HG02970 (cell line): ENCODE results near the gene ALG12.

Experiments used
- ATAC-seq: cut with Tn5 transposase; IDR thresholded peaks from one replicate; pipeline ENCODE4 v1.9.1; 2021; ENCODE audit warnings: mild to moderate bottlenecking, moderate library complexity, moderate number of reproducible peaks; ENCODE audit not compliant: unreplicated experiment, low FRiP score

ALG12 gene

DNA sequence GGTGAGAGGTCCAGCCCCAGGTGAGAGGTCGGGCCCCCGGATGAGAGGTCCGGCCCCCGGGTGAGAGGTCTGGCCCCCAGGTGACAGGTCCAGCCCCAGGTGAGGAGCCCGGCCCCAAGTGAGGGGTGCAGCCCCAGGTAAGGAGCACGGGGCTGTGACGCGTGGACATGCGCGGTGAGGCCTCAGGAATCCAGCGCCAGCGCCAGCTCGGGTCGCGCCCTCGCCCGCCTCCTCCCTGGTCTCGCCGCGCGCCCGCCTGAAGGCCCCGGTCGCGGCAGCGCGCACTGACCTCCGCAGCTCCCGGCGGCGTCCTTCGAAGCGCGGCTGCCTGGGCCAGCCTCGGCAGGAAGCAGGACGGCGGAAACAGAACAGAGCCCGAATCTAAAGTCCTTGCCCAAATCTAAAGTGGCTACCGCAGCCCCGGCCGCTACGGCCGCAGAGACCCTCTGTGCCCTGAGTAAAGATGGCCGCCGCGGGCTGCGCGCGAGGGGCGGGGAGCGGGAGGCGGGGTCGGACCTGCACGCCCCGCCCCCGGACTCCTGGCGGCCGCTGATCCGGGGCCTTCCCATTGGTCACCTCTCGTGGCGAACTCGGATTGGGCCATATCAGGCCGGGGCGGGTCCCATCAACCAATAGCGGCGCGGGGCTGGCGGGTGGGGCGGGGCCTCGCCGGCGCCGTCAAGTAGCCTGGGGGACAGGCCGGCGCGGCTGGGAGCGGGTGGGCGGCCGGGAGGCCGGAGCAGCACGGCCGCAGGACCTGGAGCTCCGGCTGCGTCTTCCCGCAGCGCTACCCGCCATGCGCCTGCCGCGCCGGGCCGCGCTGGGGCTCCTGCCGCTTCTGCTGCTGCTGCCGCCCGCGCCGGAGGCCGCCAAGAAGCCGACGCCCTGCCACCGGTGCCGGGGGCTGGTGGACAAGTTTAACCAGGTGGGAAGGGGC is at the start of gene ALG12, which contains the start of gene CRELD2:
TSS of gene ALG12 (minus strand) at position 465 of the 937 bp plus-strand sequence. CDS start 4,673 bp downstream, outside the sequence.
TSS of gene CRELD2 (plus strand) at position 661 of the 937 bp plus-strand sequence. CDS start at position 797, 136 bp downstream.
- peak; percentile 91 for ATAC-seq

DNA sequence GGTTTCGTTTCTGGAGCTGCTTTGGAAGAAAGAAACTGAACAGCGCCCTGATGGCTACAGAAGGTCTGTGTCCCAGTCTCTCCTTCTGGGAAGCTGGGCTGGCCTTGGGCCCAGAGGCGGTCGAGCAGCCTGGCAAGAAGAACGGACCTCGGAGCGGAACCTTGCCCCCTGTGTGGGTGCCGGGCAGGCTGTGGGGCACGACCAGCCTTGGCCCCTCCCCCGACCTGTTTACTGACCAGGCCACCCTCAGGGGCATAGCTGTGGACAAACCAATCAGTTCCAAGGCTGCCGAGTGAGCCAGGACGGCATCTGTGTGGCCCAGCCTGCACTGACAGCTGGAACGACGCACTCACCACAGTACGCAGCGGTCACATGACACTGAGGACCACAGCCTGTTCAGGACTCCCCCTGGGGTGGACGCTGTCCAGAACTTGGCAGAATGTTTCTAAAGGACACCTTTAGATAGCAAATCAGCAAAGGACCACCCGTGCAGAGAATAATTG is 49.5 kb upstream of the ALG12 start:
- no peak for ATAC-seq

DNA sequence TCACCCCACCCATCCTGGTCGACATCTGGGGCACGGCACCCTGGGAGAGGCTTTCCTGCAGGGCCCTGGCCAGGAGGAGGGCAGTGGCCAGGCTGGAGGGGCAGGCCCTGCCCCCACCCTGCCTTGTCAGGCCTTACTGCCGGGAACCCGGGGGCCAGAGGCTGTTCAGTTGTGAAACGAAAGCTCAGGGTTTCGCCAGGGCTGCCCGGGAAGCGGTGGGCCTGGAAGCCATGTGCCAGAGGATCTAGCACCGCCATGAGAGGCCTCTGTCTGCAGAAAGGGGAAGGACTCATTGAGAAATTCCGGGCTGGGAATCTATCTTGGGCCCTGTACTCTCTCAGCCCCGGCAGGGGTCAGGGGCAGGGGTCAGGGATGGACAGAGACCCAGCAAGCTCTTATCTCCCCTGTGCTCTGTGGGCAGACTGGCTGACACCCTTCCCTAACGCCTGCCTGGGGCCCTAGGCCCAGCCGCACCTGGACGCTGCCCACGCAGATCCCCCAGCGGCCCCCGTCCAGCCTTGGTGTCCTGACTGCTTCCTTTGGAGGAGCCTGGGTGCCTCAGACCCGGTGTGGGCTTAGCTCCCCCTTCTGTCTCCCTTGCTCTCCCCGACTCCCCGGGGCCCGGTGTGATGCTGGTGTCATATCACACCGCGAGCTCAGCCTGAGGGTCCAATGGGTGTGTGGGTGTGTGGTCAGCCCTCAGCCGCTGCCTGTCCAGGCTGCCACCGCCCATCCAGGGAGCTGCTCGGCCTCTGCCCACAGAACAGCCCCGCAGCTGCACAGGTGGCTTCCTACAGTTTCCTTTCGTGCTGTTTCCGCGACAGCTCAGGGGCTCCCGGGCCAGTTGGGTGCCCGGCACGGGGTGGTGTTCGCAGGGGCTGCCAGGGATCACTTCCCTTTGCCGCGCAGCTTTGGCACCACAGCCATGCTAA is 48.8 kb upstream of the ALG12 start:
- no peak for ATAC-seq

DNA sequence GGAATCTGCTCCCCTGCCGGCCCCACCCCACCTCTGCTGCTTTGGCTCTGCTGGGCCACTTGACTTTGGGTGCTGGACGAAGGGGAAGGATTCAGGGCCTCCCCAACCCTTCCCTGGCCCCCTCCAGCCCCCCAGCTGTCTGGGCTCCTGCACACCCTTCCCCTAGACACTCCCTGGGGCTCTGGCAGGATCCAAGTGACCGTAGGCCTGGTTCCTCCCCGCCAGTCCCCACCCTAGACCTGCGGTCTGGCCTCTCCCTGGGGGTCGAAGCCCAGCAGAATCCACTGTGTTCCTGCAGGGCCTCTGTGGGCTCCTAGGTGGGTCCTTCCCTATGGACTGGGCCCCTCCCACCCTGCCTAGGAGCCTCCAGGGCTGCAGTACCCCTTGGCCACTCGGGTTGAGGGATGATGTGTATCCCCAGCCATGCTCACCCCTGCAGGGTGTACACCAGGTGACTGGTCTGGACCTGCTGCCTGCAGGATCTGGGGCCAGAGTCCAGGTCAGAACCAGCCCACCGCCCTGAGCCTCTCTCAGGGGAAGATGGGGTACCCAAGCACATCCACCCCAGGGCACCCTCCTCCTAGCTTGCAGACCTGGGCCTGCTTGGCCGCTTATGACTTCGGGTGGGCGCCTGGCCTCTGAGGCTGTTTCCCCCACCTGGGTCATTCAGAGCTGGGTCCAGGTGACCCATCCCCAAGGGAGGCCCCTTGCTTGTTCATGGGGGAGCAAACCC is 48.0 kb upstream of the ALG12 start:
- ATAC-seq: no peak

DNA sequence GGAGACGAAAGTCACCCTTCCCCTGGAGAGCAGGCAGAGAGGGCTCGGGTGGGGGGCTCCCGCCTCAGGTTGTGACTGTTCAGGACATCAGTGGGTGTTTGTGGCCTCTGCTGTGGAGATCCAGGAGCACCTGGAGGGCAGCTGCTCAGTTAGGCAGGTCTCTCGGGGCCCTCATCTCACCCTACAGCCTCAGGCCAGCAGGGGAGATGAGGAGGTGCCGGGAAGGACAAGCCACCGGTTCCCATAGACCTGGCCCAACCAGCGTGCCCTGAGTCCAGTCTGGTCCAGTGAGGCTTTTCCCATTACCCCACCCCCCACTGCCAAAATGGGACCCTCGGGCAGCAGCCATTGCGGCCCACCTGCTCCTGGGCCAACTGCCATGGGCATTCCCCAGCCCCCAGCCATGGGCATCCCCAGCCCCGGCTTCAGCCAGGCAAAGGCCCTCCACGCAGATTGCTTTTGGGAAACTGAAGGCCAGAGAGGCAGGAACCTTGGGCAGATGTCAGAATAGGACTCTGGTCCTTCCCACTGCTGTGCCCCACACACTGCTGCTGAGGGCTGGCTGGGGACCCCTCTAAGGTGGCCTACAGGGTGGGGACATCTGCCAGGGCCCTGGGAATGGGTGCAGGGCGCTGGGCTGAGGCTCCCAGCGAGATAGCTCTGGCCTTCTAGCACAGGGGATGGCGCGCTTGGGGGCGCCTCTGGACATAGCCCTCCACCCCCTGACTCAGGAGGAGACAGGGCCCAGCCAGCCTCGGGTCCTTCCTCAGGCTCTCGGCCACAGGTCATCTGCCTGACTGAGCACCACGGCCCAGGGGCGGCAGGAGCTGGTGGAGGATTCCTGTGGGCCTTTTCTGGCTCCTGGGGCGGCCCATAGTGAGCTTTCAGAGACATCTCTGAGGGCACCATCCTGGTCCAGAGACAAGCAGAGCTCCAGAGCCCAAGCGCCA is 47.1 kb upstream of the ALG12 start:
- ATAC-seq: no peak

DNA sequence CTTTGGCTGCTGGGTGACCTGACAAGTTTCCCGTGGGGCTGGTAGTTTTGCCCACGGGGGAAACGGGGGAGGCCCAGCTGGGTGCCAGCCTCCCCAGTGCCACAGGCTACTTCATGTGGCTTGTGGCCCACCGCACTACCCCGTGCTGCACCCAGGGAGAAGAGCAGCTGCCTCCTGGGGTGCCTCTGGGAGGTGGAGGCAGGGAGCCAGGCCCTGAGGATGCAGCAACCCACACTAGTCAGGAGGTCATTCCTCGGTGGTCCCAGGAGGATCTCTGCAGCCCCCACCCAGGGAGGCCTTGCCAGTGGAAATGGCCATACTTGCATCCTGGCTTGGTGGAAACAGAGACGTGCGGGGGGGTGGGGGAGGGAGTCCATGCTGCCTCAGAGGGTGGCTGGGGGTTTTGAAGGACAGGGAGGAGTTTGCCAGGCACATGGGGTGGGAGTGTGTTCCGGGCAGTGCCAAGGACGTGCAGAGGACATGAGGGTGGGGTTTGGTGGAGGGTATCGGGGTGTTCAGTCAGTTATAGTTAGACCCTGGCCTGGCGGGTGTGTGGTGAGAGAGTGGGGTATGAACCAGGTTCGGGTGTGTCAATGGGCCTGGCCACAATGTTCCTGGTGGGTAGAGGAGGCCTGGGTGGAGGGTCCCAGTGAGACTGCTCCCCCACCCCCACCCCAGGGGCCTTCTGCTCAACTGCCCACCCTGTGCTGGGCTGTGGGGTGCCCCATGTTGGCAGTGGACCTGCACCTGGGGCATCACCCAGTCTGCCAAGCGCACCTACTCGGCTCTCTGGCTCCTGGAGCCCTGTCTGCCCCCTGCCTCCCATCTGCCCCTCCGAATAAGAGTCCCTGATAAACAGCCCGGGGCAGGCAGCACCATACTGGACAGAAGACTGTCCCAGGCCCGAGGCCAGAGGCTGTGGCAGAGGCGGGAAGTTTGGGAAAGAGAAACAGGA is 46.2 kb upstream of the ALG12 start:
- ATAC-seq: no peak

DNA sequence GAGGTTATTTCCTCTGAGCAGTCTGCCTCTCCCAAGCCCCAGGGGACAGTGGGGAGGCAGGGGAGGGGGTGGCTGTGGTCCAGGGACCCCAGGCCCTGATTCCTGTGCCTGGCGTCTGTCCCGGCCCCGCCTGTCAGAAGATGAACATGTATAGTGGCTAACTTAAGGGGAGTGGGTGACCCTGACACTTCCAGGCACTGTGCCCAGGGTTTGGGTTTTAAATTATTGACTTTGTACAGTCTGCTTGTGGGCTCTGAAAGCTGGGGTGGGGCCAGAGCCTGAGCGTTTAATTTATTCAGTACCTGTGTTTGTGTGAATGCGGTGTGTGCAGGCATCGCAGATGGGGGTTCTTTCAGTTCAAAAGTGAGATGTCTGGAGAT is 45.4 kb upstream of the ALG12 start:
- no peak for ATAC-seq

DNA sequence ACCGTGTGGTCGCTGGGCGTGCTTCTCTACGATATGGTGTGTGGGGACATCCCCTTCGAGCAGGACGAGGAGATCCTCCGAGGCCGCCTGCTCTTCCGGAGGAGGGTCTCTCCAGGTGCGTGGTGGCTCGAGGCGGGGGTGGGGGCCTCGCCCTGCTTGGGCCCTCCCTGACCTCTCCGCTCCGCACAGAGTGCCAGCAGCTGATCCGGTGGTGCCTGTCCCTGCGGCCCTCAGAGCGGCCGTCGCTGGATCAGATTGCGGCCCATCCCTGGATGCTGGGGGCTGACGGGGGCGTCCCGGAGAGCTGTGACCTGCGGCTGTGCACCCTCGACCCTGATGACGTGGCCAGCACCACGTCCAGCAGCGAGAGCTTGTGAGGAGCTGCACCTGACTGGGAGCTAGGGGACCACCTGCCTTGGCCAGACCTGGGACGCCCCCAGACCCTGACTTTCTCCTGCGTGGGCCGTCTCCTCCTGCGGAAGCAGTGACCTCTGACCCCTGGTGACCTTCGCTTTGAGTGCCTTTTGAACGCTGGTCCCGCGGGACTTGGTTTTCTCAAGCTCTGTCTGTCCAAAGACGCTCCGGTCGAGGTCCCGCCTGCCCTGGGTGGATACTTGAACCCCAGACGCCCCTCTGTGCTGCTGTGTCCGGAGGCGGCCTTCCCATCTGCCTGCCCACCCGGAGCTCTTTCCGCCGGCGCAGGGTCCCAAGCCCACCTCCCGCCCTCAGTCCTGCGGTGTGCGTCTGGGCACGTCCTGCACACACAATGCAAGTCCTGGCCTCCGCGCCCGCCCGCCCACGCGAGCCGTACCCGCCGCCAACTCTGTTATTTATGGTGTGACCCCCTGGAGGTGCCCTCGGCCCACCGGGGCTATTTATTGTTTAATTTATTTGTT is 44.8 kb upstream of the ALG12 start:
- ATAC-seq: no peak

DNA sequence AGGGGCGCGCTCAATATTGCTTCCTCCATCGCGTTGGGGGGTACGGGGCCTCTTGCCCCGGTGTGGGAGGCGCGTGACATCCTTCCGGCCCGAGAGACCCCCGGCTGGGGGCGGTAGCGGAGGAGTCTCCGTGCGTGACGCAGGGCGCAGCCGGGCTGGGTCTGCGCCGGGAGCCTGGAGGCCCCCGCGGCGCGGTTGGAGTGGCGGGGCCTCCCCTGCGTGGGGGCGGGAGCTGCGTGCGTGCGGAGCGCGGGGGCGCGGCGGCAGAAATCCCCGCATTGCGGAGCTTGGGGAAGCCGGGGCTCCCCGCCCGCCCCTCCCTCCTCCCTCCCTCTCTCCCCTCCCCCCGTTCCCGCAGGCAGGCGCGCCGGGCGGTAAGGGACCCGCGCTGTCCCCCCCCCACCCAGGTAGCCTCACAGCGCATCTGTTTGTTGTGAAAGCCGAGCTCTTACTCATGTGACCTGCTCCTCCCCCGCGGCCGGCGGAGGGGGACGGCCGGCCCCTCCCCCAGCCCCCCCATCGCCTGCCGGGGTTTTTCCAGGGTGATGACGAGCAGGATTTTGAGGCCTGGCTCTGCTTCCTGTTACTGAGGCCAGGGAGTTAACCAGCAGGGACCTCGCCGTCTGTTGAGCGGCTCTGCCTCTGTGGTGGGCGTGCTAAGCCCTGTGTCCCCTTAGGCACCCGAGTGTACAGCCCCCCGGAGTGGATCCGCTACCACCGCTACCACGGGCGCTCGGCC is 43.9 kb upstream of the ALG12 start:
- no peak for ATAC-seq

DNA sequence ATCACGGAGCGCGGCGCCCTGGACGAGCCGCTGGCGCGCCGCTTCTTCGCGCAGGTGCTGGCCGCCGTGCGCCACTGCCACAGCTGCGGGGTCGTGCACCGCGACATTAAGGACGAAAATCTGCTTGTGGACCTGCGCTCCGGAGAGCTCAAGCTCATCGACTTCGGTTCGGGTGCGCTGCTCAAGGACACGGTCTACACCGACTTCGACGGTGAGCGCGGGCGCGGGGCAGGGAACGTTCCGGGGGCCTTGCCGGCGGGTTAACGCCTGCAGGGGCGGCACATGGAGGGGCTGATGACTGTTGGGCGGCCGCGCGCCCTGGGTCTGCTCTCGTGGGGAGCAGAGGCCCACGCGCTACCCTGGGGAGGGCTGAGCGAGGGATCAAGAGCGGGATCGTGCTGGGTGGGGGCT is 43.4 kb upstream of the ALG12 start:
- ATAC-seq: no peak

DNA sequence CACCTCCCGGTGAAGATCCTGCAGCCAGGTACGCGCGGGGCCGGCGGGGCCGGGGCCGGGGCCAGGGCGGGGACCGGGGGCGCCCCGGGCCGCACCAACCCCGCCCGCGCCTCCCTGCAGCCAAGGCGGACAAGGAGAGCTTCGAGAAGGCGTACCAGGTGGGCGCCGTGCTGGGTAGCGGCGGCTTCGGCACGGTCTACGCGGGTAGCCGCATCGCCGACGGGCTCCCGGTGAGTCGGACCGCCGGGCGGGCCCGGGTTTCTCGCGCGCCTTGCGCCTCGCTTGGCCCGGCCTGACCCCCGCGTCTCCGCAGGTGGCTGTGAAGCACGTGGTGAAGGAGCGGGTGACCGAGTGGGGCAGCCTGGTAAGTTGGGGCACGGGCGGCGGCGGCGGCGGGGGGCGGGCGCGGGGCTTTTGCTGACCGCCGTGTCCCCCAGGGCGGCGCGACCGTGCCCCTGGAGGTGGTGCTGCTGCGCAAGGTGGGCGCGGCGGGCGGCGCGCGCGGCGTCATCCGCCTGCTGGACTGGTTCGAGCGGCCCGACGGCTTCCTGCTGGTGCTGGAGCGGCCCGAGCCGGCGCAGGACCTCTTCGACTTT is 42.9 kb upstream of the ALG12 start:
- no peak for ATAC-seq

DNA sequence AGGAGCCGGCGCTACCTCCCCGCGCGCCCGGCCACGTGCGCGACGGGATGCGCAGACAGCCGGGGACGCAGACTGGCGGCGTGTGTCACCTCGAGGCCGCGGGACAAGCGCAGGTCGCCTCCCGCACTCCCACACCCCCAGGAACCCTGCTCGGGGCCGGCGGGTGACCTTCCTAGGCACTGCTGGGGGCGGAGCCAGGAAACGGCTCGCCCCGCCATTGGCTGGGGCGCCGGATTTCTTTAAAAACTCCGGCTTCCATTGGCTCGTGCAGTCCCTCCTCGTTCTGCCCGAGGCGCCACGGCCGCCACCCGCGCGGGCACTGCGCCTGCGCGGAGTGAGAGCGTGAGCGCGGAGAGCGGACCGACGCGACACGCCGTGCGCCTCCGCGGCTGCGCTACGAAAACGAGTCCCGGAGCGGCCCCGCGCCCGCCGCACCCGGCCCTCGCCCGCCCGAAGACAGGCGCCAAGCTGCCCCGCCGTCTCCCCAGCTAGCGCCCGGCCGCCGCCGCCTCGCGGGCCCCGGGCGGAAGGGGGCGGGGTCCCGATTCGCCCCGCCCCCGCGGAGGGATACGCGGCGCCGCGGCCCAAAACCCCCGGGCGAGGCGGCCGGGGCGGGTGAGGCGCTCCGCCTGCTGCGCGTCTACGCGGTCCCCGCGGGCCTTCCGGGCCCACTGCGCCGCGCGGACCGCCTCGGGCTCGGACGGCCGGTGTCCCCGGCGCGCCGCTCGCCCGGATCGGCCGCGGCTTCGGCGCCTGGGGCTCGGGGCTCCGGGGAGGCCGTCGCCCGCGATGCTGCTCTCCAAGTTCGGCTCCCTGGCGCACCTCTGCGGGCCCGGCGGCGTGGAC is 42.1 kb upstream of the ALG12 start, which contains the start of gene PIM3:
TSS of gene PIM3 (plus strand) at position 614 of the 846 bp plus-strand sequence. CDS start at position 790, 176 bp downstream.
- ATAC-seq: peak; percentile 66

DNA sequence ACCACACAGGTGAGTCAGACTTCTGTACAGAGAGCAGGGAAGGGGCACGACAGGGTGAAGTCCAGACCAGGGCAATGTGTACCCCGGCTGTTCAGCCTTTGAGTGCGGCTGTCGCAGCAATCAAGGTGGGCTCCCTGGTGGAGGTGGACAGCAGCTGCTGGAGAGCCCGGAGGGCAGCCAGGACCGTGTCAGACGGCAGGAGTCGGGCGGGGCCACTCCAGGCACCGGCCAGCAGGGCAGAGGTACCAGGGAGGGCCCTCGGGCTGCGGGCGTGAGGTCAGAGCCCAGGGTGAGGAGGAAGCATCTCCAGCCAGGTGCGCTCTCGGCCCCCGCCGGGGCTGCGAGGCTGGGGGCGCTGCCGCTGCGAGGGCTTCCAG is 41.5 kb upstream of the ALG12 start:
- ATAC-seq: no peak

DNA sequence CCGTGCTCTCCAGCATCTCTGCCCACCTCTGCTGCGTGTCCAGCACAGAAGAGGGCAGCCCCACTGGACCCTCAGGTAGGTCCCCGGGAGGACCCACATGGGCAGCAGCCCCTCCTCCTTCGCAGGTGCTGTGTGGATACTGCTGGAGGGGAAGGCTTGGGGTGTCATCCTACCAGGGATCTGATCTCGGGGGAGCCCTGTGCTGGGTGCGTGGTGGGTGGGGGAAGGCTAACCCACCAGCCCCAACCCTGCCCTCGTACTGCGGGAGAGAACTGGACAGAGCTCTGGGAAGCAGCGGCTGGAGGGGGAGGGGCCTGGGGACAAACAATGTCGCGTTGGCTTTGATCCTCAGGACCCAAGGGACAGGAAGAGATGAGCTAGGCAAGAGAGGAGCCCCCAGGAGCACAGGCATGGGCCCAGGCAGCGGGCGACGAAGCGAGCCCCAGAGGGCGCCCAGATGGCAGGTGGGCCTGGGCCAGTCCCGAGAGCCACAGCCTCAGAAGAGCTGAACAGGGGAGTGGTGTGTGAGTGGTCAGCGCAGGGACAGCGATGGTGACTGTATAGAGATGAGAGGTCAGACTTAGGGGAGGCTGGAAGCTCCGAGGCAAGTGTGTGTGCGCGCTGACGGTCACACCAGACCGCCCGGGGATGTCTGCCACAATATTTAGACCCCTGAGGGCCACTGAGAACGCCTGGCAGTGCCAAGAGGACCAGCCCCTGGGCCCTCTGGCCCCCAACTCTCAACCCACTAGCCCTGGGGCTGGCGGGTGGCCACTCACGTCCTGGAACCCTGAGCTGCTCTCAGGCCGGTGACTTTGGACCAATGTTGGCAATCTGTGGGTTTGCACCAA is 40.9 kb upstream of the ALG12 start:
- ATAC-seq: no peak
